GM19193 (cell line): ENCODE results near the gene TKT.
A peak's percentile ranks its signal among the peaks of the same experiment; 100 is the strongest.

Experiments used
- POLR2A ChIP-seq: IDR thresholded peaks from 4 replicates; pipeline ENCODE4 v1.6.1; 2011; ENCODE audit not compliant: insufficient read depth, insufficient read length; ENCODE audit errors: extremely low read depth

Gene TKT

DNA sequence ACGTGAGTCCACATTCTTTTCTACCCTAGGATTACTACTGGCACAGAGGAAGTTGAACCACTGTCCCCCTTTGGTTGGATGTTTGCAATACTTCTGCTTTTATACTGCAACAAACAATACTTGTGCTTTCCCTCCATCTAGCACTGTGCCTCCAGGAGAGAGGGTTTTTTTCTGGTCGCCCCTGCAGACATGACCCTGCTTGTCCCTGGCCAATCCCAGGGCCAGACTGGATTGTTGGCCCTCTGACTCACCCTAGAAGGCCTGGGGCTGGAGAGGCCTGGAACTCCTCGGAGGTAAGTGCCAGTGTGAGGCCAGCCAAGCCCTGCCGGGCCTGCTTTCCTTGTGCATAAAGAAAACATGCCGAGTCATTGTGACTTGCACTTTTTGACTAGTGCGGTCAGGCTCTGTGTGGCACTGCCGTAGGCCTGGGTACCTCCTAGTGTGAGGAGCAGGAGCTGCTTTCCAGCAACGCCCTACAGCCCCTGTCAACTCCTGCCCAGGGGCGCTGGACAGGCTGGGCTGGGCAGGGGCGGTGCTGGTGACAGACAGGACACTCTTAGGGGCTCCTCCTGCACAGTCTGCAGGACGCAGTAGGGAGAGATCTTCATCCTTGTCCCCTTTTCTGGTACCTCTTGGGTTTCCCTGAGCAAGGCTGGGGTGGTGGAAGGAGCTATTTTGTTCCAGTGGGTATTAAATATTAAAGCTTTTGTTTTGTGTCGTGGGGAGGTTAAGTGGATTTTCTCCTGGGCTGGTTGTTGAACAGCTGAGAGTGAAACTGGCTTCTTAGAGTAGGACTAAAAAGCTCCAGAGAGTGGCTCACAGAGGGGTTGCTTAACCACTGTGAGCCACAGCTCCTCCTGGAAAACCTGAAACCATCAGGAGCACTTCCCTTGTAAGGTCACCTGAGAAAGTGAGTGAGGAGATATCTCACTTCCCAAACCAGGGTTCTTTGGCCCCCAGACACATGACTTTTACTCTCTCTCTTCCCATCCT, 14.4 kb upstream of the TKT start:
- TF ChIP-seq POLR2A: peak; percentile 47

DNA sequence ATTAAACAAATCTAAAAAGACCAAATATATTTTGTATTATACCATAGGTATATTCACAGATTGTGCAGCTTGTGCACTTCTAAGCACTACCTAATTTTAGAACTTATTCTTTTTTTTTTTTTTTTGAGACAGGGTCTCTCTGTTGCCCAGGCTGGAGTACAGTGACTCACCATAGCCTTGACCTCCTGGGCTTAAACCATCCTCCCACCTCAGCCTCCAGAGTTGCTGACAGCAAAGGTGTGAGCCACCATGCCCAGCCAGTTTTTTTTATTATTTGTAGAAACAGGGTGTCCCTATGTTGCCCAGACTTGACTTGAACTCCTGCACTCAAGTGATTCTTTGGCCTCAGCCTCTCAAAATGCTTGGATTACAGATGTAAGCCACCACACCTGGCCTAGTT, 11.9 kb upstream of the TKT start:
- TF ChIP-seq POLR2A: no peak

GRCh38 chr3:53264718-53265117, 8.9 kb upstream of the TKT start:
- no peak for TF ChIP-seq POLR2A

DNA sequence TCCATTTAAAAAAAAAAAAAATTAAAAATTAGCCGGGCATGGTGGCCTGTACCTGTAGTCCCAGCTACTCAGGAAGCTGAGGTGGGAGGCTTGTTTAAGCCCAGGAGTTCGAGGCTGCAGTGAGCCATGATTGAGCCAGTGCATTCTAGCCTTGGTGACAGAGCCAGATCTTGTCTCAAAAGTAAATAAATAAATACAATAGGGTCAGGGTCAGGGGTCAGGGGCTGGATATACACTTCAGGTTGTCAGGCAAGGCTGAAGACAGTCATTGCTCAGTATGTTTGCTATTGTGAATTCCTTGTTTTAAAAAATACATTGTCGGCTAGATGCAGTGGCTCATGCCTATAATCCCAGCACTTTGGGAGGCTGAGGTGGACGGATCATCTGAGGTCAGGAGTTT, 8.1 kb upstream of the TKT start:
- TF ChIP-seq POLR2A: no peak

GRCh38 chr3:53261712-53262111, 5.9 kb upstream of the TKT start:
- TF ChIP-seq POLR2A: no peak

GRCh38 chr3:53260286-53260785, 4.5 kb upstream of the TKT start:
- no peak for TF ChIP-seq POLR2A

DNA sequence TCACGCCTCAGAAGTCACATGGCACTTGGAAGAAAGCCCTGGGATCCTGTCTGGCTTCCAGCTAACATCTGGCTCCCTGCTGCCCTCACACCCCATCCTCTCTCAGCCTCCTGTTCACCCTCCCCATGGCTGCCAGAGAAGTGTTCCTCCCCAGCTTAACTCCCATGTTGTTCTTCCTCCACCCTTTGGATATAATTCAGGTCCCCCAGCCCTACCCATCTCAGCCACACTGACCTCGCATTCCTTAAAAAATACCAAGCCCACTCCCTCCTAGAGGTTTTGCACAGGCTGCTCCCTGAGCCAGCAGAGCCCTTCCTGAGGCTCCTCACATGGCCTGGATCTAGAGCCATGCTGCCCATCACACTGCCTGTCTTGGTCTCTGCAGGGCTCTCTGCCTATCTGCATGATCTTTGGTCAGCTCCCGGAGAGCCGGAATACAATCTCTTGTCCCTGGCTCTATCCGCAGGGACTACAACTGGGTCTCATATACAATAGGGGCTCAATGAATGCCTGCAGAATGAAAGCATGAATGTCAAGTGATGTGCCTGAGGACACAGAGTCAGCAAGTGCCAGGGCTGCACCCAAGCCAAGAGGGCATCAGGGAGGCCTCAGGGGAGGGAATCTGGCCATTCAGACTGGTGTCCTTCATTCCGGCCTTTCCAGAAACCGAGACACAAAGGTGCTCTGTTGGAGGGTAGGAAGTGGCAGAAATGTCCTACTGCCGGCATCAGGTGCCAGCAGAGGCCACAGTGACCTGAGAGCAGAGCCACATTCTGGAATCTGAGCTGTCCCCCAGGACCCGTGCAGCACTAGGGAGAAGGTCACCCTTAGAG, 3.8 kb upstream of the TKT start:
- no peak for TF ChIP-seq POLR2A

- no peak for TF ChIP-seq POLR2A
Observed at GRCh38 chr3:53258600-53259426, 3.0 kb upstream of the TKT start.

- no peak for TF ChIP-seq POLR2A
Observed at GRCh38 chr3:53257465-53257864, 1.6 kb upstream of the TKT start.

GRCh38 chr3:53256704-53257055, 858 bp upstream of the TKT start:
- TF ChIP-seq POLR2A: no peak

GRCh38 chr3:53255423-53255774, 423 bp downstream of the TKT start:
- peak; percentile 9 for TF ChIP-seq POLR2A

- TF ChIP-seq POLR2A: no peak
Observed at GRCh38 chr3:53254509-53255422, 1.1 kb downstream of the TKT start.

DNA sequence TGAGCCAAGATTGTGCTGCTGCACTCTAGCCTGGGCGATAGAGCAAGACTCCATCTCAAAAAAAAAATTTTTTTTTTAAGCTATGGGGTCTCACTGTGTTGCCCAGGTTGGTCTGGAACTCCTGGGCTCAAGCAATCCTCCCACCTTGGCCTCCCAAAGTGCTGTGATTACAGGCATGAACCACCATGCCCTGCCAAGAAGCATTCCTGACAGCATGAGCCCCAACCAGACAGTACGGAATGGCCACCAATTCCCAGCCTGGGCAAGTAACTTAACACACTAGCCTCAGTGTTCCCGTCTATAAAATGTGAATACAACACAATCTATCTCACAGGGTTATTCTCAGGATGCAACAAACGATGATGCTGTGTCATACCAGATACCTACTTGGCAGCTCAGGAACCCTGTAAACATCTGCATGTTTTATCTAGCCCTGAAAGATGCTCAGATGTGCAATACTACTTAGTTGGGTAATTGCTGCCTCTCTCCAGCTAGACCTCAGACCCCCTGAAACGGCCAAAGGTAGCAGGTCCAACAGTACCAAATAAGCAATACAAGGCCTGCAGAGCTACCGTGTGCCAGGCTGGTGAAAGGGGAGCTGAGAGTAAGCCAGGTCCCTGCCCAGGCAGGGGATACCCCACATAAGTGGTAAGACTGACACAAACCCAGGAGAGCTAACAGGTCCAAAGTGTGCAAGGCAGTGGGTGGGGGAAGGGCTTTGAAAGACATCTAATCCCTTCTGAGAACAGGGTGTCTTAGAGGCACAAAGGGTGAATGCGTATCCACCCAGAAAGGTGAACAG, 1.9 kb downstream of the TKT start:
- no peak for TF ChIP-seq POLR2A

DNA sequence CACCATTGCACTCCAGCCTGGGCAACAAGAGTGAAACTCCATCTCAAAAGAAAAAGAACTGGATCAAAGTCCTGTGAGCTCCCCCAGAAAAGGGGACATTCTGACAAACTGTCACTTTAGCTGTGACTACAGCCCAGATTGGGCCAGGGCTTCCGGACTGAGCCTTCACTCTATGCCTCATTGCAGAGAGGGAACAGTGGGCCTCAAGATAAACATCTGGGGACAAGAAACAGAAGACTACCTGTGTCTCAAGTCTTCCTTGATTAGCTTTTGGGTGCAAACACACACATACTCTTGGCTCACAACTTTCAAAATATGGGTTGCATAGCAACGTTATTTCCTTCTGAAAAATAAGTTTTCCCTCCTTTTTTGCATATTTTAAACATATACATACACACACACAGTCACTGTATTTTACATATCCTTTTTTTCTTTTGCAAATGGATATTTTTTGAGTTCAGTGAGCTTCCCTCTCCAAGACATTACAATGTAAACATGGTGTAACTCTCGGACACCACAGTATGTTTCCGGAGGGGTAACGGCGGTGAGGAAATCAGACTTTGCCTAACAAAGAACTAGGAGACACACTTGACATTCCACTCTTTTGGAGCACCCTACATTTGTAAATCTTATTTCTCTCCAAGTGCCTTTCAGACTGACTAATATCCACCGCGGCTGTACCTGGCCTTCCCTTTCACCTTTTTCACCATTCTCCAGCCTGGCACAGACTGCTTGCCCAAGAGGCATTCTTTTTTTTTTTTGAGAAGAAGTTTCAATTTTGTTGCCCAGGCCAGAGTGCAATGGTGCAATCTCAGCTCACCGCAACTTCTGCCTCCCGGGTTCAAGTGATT, 3.5 kb downstream of the TKT start:
- TF ChIP-seq POLR2A: no peak
